Gastrocnemius medialis (tissue), 4 donors: ENCODE results near the gene CASP12.

Source experiments
- POLR2A ChIP-seq, 2 donors: fragments of 450-650 bp; IDR thresholded peaks; one replicate each; pipeline ENCODE4 v1.6.1; 2017; ENCODE audit warnings: antibody characterized with exemption in 2 of 2, mild to moderate bottlenecking in 2 of 2, moderate library complexity in 2 of 2
- TF ChIP-seq, protein P1 (sequence below), 5 experiments: fragments of 450-650 bp in 3 of 5; fragments of 200-600 bp in 2 of 5; sonication (generic) in 2 of 5; IDR thresholded peaks in 4 of 5; conservative IDR thresholded peaks in 1 of 5; 1 replicate in 4 of 5; 2 replicates in 1 of 5; pipeline ENCODE4 v1.5.1; 2016 to 2019; ENCODE audit warnings: antibody characterized with exemption in 5 of 5, mild to moderate bottlenecking in 3 of 5, moderate library complexity in 3 of 5

DNA sequence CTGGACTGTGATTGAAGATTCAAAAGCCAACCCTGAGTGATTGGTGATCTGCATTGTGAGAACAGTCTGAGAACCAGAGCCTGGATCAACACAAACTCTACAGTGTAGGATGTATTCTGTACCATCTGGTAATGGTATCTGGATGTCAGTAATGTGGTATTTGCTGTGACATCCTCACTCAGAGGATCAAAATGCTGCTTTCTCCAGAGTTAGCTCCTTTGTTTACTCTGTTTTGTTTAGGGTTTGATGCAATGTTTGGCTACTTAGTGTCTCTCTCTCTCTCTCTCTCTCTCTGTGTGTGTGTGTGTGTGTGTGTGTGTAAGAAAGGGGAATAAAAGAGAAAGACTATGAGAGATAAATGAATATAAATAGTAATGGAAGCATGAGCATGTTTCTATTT, 45.8 kb upstream of the CASP12 start:
- TF ChIP-seq, protein P1, sequence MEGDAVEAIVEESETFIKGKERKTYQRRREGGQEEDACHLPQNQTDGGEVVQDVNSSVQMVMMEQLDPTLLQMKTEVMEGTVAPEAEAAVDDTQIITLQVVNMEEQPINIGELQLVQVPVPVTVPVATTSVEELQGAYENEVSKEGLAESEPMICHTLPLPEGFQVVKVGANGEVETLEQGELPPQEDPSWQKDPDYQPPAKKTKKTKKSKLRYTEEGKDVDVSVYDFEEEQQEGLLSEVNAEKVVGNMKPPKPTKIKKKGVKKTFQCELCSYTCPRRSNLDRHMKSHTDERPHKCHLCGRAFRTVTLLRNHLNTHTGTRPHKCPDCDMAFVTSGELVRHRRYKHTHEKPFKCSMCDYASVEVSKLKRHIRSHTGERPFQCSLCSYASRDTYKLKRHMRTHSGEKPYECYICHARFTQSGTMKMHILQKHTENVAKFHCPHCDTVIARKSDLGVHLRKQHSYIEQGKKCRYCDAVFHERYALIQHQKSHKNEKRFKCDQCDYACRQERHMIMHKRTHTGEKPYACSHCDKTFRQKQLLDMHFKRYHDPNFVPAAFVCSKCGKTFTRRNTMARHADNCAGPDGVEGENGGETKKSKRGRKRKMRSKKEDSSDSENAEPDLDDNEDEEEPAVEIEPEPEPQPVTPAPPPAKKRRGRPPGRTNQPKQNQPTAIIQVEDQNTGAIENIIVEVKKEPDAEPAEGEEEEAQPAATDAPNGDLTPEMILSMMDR (IDR thresholded peaks at IDR 0.05 in 4 of 5, conservative IDR thresholded peaks at IDR 0.05 in 1 of 5), result no peak
- no peak for TF ChIP-seq POLR2A (IDR thresholded peaks at IDR 0.05)
